Sigmoid colon (tissue), 7 donors: Measurements from ENCODE around the gene C12orf43. TPM values are rescaled to one million over a fixed set of nuclear protein-coding genes. Genes with fewer than 3 reads are reported as not detected.
A peak's percentile ranks its signal among the peaks of the same experiment; 100 is the strongest.

Source experiments
- DNase-seq: peaks from one replicate; pipeline ENCODE4 v3.0.0-alpha.2; 2019
- H3K27ac ChIP-seq, 4 donors: fragments of 200-600 bp; sonication (generic); one replicate each; pipeline ENCODE4 v1.5.1; 2016 to 2019; ENCODE audit warnings: mild to moderate bottlenecking in 1 of 4
- H3K27me3 ChIP-seq, 3 donors: fragments of 200-600 bp; sonication (generic); one replicate each; pipeline ENCODE4 v1.5.1; 2019; ENCODE audit warnings: mild to moderate bottlenecking in 1 of 3
- H3K36me3 ChIP-seq, 4 donors: fragments of 200-600 bp; sonication (generic); one replicate each; pipeline ENCODE4 v1.5.1; 2016 to 2019
- H3K4me1 ChIP-seq, 4 donors: fragments of 200-600 bp; sonication (generic); one replicate each; pipeline ENCODE4 v1.5.1; 2017 to 2019
- H3K4me3 ChIP-seq, 4 donors: fragments of 200-600 bp; sonication (generic); one replicate each; pipeline ENCODE4 v1.5.1; 2017 to 2019; ENCODE audit warnings: mild to moderate bottlenecking in 2 of 4, moderate library complexity in 1 of 4
- H3K9me3 ChIP-seq, 4 donors: fragments of 200-600 bp in 3 of 4; sonication (generic) in 3 of 4; one replicate each; pipeline versions ENCODE4 v1.5.1 to v1.6.1; 2013 to 2019
- EP300 ChIP-seq, 4 donors: sonication (generic); formaldehyde crosslinking; IDR thresholded peaks; one replicate each; pipeline ENCODE4 v1.6.1; 2017; ENCODE audit warnings: antibody characterized with exemption in 4 of 4
- POLR2A ChIP-seq, 2 donors: fragments of 450-650 bp; IDR thresholded peaks; one replicate each; pipeline ENCODE4 v1.6.1; 2016; ENCODE audit warnings: antibody characterized with exemption in 2 of 2, mild to moderate bottlenecking in 2 of 2, moderate library complexity in 2 of 2
- POLR2AphosphoS5 ChIP-seq, 4 donors: sonication (generic); formaldehyde crosslinking; IDR thresholded peaks; one replicate each; pipeline ENCODE4 v1.6.1; 2017; ENCODE audit warnings: antibody characterized with exemption in 4 of 4
- WGBS, 2 donors: extraction: QIAGEN DNeasy Blood & Tissue Kit; methylation state at CpG; one replicate each; pipeline ENCODE4 v1.1.7; 2013; 5-methylcytosine and 5-hydroxymethylcytosine counted together
- intact Hi-C: fragments of 100-400 bp; cut with DNase I; formaldehyde crosslinking; loops from one replicate; pipeline ENCODE4 v1.15.1; 2023
- polyA plus RNA-seq, 3 donors: library from polyadenylated mRNA; stranded (reverse); fragments of 200-250 nt; gene quantifications; one replicate each; pipeline ENCODE4 v1.2.3, GENCODE V29; 2013
- total RNA-seq, 4 donors: library from RNA; depleted of rRNA; stranded (reverse); fragments of >200 nt; gene quantifications; one replicate each; pipeline ENCODE4 v1.1.0, GENCODE V29; 2016
- TF ChIP-seq, protein P1 (sequence below), 4 experiments: fragments of 450-650 bp in 3 of 4; fragments of 200-600 bp in 1 of 4; IDR thresholded peaks; one replicate each; pipeline ENCODE4 v1.5.1; 2016 to 2019; ENCODE audit warnings: antibody characterized with exemption in 4 of 4, mild to moderate bottlenecking in 3 of 4, moderate library complexity in 2 of 4
- donor health status: healthy with polysubstance abuse.
- donor health status: Bipolar disorder and iron deficiency.
- donor health status: healthy.

C12orf43 gene
- total and polyA plus RNA-seq, 7 donors, result 7.9 to 25.8 (median 12.5) TPM

DNA sequence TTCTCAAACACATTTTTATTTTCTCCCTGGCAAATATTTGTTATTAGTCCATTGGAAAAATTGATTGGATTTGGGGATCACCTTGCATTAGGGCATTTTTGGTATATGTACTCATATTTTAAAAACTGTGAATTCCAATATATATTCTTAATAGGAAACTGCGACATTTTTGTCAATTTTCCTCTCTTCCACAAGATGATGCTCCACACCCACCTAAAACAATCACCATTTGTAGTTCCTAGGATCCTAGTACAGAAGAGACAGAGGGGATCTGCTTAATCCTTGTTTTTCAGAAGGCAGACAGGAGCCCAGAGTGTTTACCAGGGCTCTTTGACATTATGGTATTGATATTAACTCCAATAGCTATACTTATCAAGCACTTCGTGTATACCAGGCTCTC, 45.5 kb upstream of the C12orf43 start:
- H3K4me1 ChIP-seq, result peaks cover 0 to 9% (median 3%) of the 10 kb centered on the region in 4 donors
- DNase-seq, result no peak
- intact Hi-C loops, result no loop called here
- H3K27me3 ChIP-seq, result peaks cover 0 to 7% (median 0%) of the 10 kb centered on the region in 3 donors
- WGBS, 2 donors, result 38 to 60% methylated on average over 2 of the region's 2 CpGs
- no peaks in the 10 kb centered on the region for H3K9me3 ChIP-seq
- TF ChIP-seq, protein P1, sequence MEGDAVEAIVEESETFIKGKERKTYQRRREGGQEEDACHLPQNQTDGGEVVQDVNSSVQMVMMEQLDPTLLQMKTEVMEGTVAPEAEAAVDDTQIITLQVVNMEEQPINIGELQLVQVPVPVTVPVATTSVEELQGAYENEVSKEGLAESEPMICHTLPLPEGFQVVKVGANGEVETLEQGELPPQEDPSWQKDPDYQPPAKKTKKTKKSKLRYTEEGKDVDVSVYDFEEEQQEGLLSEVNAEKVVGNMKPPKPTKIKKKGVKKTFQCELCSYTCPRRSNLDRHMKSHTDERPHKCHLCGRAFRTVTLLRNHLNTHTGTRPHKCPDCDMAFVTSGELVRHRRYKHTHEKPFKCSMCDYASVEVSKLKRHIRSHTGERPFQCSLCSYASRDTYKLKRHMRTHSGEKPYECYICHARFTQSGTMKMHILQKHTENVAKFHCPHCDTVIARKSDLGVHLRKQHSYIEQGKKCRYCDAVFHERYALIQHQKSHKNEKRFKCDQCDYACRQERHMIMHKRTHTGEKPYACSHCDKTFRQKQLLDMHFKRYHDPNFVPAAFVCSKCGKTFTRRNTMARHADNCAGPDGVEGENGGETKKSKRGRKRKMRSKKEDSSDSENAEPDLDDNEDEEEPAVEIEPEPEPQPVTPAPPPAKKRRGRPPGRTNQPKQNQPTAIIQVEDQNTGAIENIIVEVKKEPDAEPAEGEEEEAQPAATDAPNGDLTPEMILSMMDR (IDR thresholded peaks at IDR 0.05), result no peak
- TF ChIP-seq POLR2AphosphoS5 (IDR thresholded peaks at IDR 0.05) (no peak), EP300 (IDR thresholded peaks at IDR 0.05) (no peak), POLR2A (IDR thresholded peaks at IDR 0.05) (no peak)
- no peak overlapping the region for H3K4me3 ChIP-seq
- H3K27ac ChIP-seq, result no peak overlapping the region
- H3K36me3 ChIP-seq, result no peaks in the 10 kb centered on the region

DNA sequence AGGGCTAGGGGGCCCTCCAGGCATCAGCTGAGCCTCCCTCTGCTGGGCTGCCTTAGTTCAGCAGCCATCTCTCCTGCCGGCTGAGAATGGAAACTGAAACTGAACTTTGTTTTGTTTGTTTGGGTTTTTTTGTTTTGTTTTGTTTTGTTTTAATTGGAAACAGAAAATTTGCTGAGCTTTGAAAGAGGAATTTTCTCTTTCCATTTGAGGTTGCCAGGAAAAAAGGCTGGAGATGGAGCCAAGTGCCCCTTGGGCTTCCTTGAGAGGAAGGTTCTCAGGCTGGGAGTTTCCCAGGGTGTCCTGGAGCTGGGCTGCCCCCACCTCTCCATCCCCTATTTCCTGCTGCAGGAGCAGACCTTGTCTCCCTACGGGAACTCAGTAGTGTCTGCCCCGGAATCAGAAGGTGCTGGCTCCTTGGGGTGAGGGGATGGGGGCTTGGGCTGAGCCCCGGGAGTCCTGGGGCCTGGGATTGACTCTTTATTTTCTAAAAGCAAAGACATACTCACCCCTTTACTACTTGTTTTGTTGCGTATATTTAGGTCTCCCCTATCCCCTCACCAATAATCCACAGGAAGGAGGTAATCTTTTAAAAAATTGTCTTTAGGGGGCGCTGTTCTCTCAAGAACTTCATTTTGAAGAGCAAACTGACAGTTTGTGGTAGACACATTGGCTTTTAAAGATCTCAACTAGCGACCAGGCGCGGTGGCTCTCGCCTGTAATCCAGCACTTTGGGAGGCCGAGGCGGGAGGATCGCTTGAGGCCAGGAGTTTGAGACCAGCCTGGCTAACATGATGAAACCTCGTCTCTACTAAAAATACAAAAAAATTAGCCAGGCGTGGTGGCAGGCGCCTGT, 44.1 kb upstream of the C12orf43 start:
- H3K9me3 ChIP-seq, result no peaks in the 10 kb centered on the region
- peaks cover 0 to 1% (median 0%) of the 10 kb centered on the region in 3 donors for H3K27me3 ChIP-seq
- TF ChIP-seq POLR2AphosphoS5 (IDR thresholded peaks at IDR 0.05) (no peak), EP300 (IDR thresholded peaks at IDR 0.05) (no peak)
- TF ChIP-seq, protein P1 (IDR thresholded peaks at IDR 0.05), result peak in 3 of 4 experiments; percentile 26 to 31 (median 28)
- peak overlapping the region; percentile 3 to 35 (median 26) for H3K4me3 ChIP-seq
- H3K27ac ChIP-seq, result peak overlapping the region; percentile 17 to 51 (median 42)
- peaks cover 0 to 9% (median 3%) of the 10 kb centered on the region in 4 donors for H3K4me1 ChIP-seq
- no peak for DNase-seq
- WGBS, 2 donors, result 42 to 51% methylated on average over 16 of the region's 16 CpGs
- no peaks in the 10 kb centered on the region for H3K36me3 ChIP-seq
- intact Hi-C loops, result no loop called here

DNA sequence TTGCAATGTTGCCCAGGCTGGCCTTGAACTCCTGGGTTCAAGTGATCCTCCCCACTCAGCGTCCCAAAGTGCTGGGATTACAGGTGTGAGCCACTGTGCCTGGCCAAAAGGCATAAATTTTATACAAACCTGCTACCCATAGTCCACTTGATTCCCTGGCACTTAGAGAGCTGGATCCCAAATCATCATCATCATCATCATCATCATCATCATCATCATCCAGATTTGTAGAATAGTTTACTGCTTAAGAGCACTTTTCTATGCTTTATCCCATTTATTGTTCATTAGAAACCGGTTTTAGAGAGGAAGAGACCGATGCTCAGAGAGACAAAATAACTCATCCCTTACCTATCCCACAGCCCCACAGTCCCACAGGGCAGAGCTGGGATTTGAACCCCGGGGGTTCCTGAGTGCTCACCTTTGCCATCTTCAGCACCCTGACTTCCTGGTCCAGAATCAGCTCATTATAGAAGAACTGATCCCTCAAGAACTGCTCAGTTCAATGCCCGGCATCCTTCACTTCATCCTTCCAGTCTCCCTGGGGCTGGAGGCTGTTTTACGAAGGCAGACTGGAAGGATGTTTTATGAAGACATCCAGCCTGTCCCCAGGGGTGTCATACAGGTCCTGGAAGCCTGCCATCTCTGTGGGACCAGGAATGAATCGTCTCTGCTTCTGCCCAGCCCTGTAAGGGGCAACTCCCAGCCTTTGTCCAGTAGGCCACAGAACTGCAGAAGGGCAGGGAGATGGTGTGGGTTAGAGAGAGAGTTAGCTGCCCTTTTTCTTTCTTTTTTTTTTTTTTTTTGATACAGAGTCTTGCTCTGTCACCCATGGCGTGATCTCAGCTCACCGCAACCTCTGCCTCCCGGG, 43.0 kb upstream of the C12orf43 start:
- H3K4me3 ChIP-seq, result no peak overlapping the region
- peaks cover 0 to 9% (median 3%) of the 10 kb centered on the region in 4 donors for H3K4me1 ChIP-seq
- no peak for TF ChIP-seq POLR2A (IDR thresholded peaks at IDR 0.05)
- TF ChIP-seq POLR2AphosphoS5 (IDR thresholded peaks at IDR 0.05), result no peak
- H3K9me3 ChIP-seq, result no peaks in the 10 kb centered on the region
- whole genome bisulfite sequencing, 2 donors, result 77 to 87% methylated on average over 10 of the region's 10 CpGs
- no peak overlapping the region for H3K27ac ChIP-seq
- DNase-seq, result no peak
- intact Hi-C loops, result no loop called here
- no peaks in the 10 kb centered on the region for H3K27me3 ChIP-seq
- H3K36me3 ChIP-seq, result no peaks in the 10 kb centered on the region

DNA sequence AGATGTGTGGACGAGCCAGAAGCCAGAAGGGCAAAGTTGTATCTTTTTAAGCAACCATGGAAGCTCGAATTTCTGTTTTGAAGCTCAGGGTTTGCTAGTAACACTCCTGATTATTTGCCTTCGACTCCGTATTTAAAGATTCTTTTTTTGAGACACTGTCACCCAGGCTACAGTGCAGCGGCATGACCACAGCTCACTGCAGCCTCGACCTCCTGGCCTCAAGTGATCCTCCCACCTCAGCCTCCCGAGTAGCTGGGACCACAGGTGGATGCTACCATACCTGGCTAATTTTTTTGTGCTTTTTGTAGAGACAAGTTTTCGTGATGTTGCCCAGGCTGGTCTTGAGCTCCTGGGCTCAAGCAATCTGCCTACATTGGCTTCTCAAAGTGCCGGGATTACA, 41.5 kb upstream of the C12orf43 start:
- TF ChIP-seq EP300 (IDR thresholded peaks at IDR 0.05) (no peak), POLR2AphosphoS5 (IDR thresholded peaks at IDR 0.05) (no peak), POLR2A (IDR thresholded peaks at IDR 0.05) (no peak)
- TF ChIP-seq, protein P1 (IDR thresholded peaks at IDR 0.05), result no peak
- 72 to 79% methylated on average over 9 of the region's 9 CpGs for WGBS, 2 donors
- intact Hi-C loops, result no loop called here
- H3K4me1 ChIP-seq, result peaks cover 0 to 9% (median 3%) of the 10 kb centered on the region in 4 donors
- H3K27me3 ChIP-seq, result no peaks in the 10 kb centered on the region
- no peak overlapping the region for H3K4me3 ChIP-seq
- no peak overlapping the region for H3K27ac ChIP-seq
- DNase-seq, result no peak
- no peaks in the 10 kb centered on the region for H3K9me3 ChIP-seq
- no peaks in the 10 kb centered on the region for H3K36me3 ChIP-seq

DNA sequence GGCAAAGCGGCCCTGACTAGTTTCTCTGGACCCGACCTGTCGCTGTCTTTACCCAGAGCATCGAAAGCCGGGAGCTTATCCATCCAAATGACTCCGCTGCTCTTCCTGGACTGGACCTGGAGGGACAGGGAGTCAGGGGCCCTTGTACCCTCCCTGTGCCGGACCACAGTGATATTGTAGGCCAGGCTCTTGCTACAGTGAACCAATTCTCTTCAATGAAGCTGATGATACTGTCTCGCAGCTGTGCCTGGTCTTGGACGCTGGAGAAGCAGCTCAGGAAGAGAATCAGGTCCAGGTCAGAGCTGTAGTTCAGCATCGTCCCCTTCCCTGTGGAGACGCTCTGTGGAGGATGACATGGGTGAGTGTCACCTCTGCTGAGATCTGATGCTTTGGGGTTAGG, 37.4 kb upstream of the C12orf43 start:
- no peak for DNase-seq
- Histone ChIP-seq H3K36me3 (no peaks in the 10 kb centered on the region), H3K4me1 (no peaks in the 10 kb centered on the region), H3K27ac (no peak overlapping the region), H3K9me3 (no peaks in the 10 kb centered on the region), H3K27me3 (peaks cover 0 to 2% (median 0%) of the 10 kb centered on the region in 3 donors), H3K4me3 (no peak overlapping the region)
- intact Hi-C loops, result no loop called here
- TF ChIP-seq, protein P1 (IDR thresholded peaks at IDR 0.05), result no peak
- TF ChIP-seq POLR2A (IDR thresholded peaks at IDR 0.05), result no peak
- TF ChIP-seq POLR2AphosphoS5 (IDR thresholded peaks at IDR 0.05), result no peak
- TF ChIP-seq EP300 (IDR thresholded peaks at IDR 0.05), result no peak
- WGBS, 2 donors, result 95 to 96% methylated on average over 11 of the region's 11 CpGs
